SK-N-SH treated with all-trans-retinoic acid at 6 μM for 48 hours (cell line): ENCODE data around the gene ZNF136.

Source experiments
- PATZ1 ChIP-seq: fragments of 250-450 bp; sonication (Bioruptor Pico); IDR thresholded peaks from 2 replicates; pipeline ENCODE4 v1.8.0; 2020; ENCODE audit warnings: mild to moderate bottlenecking, moderate library complexity, borderline replicate concordance
- ZFP30 ChIP-seq: fragments of 450-650 bp; formaldehyde crosslinking; IDR thresholded peaks from 2 replicates; pipeline ENCODE4 v1.5.0; 2022; ENCODE audit warnings: mild to moderate bottlenecking, moderate library complexity
- TF ChIP-seq, protein P1 (sequence below): fragments of 250-450 bp; sonication (Bioruptor Pico); IDR thresholded peaks from 2 replicates; pipeline ENCODE4 v1.8.0; 2021; ENCODE audit warnings: low read depth, mild to moderate bottlenecking, moderate library complexity, borderline replicate concordance

- no peak for TF ChIP-seq PATZ1 (CRISPR knock-in tag)
- no peak for TF ChIP-seq ZFP30 (CRISPR knock-in tag)
- TF ChIP-seq, protein P1, sequence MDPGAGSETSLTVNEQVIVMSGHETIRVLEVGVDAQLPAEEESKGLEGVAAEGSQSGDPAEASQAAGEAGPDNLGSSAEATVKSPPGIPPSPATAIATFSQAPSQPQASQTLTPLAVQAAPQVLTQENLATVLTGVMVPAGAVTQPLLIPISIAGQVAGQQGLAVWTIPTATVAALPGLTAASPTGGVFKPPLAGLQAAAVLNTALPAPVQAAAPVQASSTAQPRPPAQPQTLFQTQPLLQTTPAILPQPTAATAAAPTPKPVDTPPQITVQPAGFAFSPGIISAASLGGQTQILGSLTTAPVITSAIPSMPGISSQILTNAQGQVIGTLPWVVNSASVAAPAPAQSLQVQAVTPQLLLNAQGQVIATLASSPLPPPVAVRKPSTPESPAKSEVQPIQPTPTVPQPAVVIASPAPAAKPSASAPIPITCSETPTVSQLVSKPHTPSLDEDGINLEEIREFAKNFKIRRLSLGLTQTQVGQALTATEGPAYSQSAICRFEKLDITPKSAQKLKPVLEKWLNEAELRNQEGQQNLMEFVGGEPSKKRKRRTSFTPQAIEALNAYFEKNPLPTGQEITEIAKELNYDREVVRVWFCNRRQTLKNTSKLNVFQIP (CRISPR knock-in tag) = no peak
Measured at GRCh38 chr19:12117201-12117970, 45.5 kb upstream of the ZNF136 start.
